ENCODE data around the gene METAP1D.

DNA sequence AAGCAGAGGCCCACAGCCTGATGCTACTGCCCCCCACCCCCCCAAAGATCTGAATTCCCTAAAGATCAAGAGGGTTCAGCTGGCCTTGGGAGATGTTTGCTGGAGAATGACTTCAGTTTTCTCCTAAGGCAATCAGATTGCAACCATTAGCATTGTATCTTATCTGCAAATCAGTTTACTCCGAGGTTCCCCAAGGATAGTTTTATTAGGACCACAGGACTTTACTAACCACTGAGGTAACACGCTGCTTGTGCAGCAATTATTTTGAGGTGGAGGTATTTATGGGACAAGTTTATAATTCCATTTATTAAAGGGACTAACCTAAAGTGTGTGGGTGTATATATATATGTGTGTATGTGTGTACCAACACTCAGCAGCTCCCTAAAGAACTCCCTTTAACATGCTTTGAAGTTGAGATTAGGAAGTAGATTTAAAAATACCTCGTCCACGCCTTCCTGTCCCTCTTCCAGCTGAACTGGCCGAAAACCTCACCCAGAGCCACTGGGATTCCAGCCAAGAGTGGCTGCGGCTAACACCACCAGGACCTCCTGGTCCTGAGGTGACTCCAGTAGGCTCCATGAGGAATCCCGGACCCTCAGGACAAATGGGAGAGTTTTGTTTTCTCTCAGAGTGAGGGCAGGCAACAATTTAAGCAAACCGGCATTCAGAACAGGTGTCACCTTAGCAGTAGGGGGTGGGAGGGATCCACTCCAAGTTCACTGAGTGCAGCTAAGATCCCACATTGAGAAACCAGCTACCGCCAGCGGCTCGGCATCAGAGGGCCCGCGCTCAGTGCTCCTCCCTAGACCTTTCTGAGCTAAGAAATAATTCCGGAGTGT lies 82.6 kb downstream of the METAP1D start:
- TF ChIP-seq USF2 (CRISPR knock-in tag; IDR thresholded peaks at IDR 0.05) (no peak), JUN (CRISPR knock-in tag; IDR thresholded peaks at IDR 0.05) (no peak), GABPB1 (CRISPR knock-in tag; IDR thresholded peaks at IDR 0.05) (no peak), FOXP4 (CRISPR knock-in tag; IDR thresholded peaks at IDR 0.05) (no peak)
- TF ChIP-seq, protein P1, sequence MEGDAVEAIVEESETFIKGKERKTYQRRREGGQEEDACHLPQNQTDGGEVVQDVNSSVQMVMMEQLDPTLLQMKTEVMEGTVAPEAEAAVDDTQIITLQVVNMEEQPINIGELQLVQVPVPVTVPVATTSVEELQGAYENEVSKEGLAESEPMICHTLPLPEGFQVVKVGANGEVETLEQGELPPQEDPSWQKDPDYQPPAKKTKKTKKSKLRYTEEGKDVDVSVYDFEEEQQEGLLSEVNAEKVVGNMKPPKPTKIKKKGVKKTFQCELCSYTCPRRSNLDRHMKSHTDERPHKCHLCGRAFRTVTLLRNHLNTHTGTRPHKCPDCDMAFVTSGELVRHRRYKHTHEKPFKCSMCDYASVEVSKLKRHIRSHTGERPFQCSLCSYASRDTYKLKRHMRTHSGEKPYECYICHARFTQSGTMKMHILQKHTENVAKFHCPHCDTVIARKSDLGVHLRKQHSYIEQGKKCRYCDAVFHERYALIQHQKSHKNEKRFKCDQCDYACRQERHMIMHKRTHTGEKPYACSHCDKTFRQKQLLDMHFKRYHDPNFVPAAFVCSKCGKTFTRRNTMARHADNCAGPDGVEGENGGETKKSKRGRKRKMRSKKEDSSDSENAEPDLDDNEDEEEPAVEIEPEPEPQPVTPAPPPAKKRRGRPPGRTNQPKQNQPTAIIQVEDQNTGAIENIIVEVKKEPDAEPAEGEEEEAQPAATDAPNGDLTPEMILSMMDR (IDR thresholded peaks at IDR 0.05), result no peak

Measured in WTC11 (cell line).